HTERT RPE-1 (cell line): ENCODE data around the gene LRRC7.
"Not testable (repeated sequence)": the region's sequence is repeated elsewhere in the genome, so short reads cannot be mapped to it uniquely, and the experiment has no call there.

Source experiments
- in situ Hi-C: fragments of 300-500 bp; cut with MboI; formaldehyde crosslinking; loops from 4 replicates; pipeline ENCODE4 v1.14.3; 2020; ENCODE audit warnings: low sequenced_read_pairs

The LRRC7 gene

GRCh38 chr1:69943030-69943429, 375.3 kb downstream of the LRRC7 start:
- in situ Hi-C loops = no loop called here

- in situ Hi-C loops = no loop called here
These were observed 379.2 kb downstream of the LRRC7 start for GRCh38 chr1:69946935-69947334.

DNA sequence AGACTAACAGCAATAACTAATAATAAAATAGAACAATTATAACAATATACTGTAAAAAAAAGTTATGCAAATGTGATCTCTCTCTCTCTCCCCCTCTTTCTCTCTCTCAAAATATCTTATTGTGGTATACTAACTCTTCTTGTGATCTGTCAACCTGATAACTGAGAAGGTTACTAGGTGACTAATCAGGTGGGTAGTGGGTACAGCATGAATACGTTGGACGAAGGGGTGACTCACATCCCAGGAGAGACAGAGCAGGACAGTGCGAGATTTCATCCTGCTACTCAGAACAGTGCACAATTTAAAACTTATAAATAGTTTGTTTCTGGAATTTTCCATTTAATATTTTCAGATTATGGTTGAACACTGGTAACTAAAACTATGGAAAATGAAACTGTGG, 380.1 kb downstream of the LRRC7 start:
- in situ Hi-C loops = no loop called here

DNA sequence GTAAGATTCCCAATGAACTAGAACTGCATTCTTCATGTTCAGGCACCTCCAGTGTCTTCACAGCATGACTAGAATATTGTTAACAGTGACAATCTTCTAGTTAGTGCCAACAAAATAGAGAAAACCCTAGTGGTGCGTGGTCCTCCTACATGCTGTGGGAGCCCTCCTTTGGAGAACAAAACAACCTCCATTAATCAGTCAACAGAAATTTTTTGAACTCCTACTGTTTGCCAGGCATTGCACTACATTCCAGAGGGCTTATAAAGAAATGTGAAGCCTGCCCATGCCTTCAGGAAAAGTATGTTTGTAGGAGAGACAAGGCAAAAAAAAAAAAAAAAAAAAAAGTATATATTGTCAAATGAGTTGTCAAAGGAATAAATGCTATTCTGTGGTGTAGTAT, 385.0 kb downstream of the LRRC7 start:
- in situ Hi-C loops = no loop called here

DNA sequence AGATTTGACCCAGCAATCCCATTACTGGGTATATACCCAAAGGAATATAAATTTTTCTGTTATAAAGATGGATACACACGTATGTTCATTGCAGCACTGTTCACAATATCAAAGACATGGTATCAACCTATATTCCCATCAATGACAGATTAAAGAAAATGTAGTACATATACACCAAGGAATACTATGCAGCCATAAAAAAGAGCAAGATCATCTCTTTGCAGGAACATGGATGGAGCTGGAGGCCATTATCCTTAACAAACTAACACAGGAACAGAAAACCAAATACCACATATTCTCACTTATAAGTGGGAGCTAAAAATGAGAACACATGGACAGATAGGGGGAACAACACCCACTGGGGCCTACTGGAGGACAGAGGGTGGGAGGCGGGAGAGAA, 394.7 kb downstream of the LRRC7 start:
- in situ Hi-C loops = not testable (repeated sequence)

DNA sequence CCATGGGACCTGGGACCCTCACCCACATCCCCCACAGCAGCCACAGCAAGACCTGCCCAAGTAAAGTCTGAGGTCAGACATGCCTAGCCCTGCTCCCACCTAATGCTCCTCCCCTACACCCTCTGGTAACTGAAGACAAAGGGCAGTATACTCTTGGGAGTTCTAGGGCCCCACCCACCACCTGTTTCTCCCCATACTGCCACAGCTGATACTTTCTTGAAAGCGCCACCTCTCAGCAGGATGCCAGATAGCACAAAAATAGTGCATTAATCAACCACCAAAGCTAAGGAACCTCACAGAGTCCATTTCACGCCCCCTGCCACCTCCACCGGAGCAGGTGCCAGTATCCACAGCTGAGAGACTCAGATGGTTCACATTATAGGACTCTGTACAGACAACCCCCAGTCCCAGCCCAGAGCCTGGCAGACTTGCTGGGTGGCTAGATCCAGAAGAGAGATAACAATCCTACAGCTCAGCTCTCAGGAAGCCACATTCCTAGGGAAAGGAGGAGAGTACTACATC, 399.6 kb downstream of the LRRC7 start:
- in situ Hi-C loops = no loop called here

- in situ Hi-C loops = no loop called here
These were observed 409.2 kb downstream of the LRRC7 start for GRCh38 chr1:69976896-69977295.

GRCh38 chr1:69982992-69983391, 415.3 kb downstream of the LRRC7 start:
- in situ Hi-C loops = no loop called here

- in situ Hi-C loops = no loop called here
These were observed 417.7 kb downstream of the LRRC7 start for GRCh38 chr1:69985376-69985775.

DNA sequence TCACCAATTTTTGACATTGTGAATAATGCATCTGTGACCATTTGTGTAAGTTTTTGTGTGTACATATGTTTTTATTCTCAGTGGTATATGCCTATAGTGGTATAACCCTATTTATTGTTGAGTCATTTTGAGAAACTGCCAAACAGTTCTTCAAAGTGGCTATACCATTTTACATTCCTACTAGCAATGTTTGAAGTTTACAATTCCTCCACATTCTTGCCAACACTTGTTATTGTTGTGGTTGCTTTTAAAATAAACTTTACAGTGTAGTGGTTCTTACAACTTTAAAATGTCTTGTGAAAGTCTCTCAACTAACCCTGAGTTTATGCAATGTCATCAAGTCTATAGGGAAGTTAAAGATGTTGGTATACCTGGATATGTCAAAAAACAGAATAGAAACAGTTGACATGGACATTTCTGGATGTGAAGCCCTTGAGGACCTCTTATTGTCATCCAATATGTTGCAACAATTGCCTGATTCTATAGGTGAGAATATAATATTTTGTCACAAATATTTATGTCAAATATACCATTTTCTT, 418.2 kb downstream of the LRRC7 start:
- in situ Hi-C loops = no loop called here

- in situ Hi-C loops = no loop called here
These were observed 420.2 kb downstream of the LRRC7 start for GRCh38 chr1:69987881-69988280.

DNA sequence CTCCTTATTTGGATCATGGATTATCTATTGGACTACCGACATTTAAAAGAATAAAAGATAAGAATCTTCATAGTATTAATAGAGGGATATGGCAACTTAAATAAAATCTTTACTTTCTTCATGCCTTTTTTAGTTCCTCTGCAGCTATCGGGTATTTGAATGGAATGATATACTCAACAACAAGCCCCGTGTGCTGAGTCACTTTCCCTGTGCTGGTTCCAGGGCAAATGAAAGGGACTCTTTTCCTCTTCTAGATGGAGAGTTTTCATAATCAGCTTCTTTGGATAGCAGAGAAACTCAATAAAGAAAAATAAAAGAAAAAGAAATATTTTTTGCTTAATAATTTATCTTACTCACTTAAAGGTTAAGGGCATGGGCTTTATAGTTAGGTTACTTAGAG, 423.9 kb downstream of the LRRC7 start:
- in situ Hi-C loops = no loop called here

DNA sequence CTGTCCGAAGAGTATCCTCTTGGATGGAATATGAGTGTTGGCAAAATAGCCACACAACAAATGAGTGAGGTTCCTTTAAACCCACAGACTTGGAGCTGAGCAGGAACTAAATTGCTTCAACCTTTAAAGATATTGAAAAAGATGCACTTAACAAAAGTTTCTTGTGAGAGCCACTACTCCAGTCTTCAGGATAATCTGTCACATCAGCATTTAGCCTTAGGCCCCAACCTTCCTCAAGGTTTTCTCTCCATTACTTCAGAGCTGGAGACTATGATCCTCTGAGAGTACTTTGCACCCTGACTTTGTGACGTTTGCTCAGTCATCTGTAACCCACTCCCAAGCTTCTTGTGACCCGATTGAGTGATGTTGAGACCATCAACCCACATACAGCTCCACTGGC, 424.9 kb downstream of the LRRC7 start:
- in situ Hi-C loops = no loop called here

GRCh38 chr1:69993810-69994209, 426.1 kb downstream of the LRRC7 start:
- in situ Hi-C loops = no loop called here

DNA sequence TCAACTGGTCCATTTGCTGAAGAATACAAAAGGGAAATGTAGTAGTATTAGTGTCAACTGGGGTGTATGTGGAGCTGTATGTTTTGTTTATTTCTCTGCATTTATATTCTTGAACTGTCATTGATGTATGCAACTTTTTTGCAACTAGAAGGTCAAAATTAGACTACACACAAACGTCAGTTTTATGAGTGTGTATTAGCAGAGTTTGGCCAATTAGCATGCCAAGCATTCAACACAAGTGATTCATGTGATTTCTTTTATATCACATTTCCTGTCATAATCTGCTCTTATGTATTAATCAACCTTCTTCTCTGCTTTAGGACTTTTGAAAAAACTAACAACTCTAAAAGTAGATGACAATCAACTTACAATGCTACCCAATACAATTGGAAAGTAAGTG, 426.5 kb downstream of the LRRC7 start:
- in situ Hi-C loops = no loop called here

- in situ Hi-C loops = no loop called here
These were observed 431.1 kb downstream of the LRRC7 start for GRCh38 chr1:69998847-69999246.

GRCh38 chr1:70003211-70003908, 435.6 kb downstream of the LRRC7 start:
- in situ Hi-C loops = no loop called here

DNA sequence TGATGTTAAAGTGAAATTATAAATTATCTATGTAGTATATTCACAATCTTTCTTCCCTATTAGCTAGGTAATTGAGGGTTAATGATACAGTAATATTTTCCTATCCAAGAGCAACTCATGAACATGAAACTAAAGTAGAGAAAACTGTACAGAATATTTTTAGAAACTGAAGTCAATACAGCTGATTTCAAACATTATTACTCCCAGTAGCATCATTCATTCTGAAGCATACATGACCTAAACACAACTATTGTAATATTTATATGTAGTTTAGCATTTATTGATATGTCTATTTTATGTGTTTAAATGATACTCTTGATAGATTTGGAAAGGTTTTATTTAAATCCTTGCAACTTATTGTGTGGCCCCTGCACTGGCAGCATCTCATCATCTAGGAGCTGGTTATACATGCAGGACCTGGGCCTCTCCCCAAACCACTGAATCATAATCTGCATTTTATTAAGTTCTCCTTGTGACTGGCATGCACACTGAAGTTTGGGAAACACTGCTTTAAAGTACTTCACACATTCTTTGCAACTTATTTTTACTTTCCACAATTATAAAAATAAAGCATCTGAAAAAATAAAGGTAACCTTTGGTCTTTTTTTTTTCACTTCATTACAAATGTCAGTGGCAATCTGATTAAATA, 437.8 kb downstream of the LRRC7 start:
- in situ Hi-C loops = no loop called here

DNA sequence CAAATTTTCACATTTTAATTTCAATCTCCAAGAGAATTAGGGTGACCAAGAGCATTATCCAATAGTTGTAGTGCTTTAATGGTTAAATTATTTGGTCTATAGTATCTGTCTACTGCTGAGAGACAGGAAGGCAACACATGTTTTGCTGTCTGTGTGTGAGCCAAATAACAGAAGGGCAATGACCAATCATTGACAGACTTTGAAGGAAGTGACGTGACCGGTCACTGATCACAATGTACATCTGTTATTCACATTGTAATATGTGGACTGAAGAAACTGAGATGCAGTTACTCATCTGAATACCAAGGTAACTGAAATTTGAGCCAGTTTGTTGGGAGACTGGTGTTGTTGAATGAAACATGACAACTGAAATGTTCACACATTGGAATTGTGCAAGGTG, 440.9 kb downstream of the LRRC7 start:
- in situ Hi-C loops = no loop called here

GRCh38 chr1:70017770-70018169, 450.0 kb downstream of the LRRC7 start:
- in situ Hi-C loops = no loop called here

GRCh38 chr1:70024272-70024671, 456.6 kb downstream of the LRRC7 start:
- in situ Hi-C loops = no loop called here

DNA sequence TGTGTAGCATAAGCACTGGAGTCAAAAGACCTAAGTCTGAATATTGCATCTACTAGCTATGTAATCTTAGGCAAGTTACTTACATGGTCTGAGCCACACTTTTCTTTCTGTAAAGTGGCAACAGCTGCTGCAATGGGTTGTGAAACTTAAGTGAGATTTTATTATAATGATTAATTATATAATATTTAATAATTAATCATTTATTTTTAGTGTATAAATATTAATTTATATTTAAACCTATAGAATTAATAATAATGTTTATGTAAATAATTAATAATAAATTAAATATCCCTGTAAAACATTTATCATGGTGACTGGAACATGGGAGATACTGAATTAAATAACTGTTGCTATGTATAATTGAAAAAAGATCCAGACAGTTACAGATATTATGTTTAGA, 457.3 kb downstream of the LRRC7 start:
- in situ Hi-C loops = no loop called here
